Left kidney (tissue), 2 donors: ENCODE results near the gene ZNF629. TPM values are rescaled to one million over a fixed set of nuclear protein-coding genes. Genes with fewer than 3 reads are reported as not detected.

Source experiments
- DNase-seq: peaks from one replicate; pipeline ENCODE4 v3.0.0-alpha.2; 2013
- polyA plus RNA-seq: library from polyadenylated mRNA; unstranded; fragments of 120-200 nt; gene quantifications from one replicate; pipeline ENCODE4 v1.2.1, GENCODE V29; 2013; ENCODE audit not compliant: insufficient read length

Gene ZNF629
- polyA plus RNA-seq, 1 donor, result 27.6 TPM

DNA sequence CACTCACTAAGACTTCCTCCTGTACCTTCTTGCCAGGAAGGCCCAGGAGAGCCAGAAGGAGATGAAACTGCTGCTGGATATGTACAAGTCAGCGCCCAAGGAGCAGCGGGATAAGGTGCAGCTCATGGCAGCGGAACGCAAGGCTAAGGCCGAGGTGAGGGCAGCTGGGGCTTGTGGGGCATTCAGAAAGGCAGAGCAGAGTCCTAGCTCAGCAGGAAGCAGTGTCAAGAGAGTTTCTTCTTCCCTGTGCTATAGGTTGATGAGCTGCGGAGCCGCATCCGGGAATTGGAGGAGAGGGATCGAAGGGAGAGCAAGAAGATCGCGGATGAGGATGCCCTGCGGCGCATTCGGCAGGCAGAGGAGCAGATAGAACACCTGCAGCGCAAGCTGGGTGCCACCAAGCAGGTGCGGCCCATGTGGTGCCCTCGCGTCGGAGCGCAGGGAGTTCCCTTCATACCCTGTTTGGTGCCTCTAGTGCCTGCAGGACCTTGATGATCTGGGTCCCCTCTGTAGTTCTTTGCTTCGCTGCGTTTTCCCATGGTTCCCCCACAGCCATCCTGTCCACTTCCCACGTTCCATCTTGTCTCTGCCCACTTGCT, 18.3 kb downstream of the ZNF629 start:
- no peak for DNase-seq

DNA sequence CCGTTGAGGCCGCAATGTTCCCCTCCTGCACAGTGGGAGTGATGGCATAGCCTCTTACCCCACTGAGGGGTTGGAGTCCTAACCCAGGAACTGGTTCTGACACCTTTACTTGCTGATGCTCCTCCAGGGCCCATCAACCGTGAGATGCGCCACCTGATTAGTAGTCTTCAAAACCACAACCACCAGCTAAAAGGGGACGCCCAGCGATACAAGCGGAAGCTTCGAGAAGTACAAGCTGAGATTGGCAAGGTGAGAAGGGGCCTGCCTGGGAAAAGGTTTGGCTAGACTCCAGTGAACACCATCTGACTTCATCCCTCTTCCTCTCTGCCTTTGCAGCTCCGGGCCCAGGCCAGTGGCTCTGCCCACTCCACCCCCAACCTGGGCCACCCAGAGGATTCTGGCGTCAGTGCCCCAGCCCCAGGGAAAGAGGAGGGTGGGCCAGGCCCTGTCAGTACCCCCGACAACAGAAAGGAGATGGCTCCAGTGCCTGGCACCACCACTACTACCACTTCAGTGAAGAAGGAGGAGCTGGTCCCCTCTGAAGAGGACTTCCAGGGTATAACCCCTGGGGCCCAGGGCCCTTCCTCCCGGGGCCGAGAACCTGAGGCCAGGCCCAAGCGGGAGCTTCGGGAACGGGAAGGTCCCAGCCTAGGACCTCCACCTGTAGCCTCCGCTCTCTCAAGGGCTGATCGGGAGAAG, 19.1 kb downstream of the ZNF629 start:
- no peak for DNase-seq

DNA sequence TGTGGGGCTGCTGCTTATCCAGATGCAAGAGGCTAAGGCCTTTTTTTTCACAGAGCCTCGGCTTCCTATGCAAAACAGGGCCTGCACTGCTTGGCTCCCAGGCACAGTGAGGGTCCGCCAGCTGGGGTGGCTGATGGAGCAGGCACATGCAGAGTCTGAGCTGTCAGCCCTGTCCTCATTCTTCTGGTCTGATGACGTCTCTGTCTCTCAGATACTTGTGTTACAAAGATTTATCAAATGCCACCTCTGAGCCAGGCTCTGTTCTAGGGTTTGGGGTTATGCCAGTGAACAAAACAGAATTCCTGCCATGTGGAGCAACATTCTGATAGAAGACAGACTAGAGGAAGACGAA, 20.1 kb downstream of the ZNF629 start:
- no peak for DNase-seq

DNA sequence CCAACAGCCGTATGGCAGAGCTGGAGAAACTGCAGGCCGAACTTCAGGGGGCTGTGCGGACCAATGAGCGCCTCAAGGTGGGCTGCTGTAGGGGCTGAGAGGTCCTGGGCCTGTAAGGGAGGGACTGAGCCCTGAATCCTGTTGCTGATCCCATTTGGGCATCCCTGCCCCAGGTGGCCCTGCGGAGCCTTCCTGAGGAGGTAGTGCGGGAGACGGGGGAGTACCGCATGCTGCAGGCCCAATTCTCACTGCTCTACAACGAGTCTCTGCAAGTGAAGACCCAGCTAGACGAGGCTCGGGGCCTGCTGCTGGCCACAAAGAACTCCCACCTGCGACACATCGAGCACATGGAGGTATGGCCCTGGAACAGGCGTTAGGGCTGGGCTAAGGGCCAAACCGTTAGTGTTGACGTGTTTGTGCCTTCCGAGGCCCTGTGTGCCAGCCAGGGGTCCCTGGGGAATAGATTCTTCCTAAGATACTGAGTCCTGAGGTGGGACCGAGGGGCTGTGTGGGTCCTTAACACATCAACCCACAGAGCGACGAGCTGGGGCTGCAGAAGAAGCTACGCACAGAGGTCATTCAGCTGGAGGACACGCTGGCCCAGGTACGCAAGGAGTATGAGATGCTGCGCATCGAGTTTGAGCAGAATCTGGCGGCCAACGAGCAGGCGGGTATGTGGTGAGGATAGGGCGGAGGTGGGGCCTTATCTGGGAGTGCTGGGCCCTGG, 20.6 kb downstream of the ZNF629 start:
- no peak for DNase-seq

DNA sequence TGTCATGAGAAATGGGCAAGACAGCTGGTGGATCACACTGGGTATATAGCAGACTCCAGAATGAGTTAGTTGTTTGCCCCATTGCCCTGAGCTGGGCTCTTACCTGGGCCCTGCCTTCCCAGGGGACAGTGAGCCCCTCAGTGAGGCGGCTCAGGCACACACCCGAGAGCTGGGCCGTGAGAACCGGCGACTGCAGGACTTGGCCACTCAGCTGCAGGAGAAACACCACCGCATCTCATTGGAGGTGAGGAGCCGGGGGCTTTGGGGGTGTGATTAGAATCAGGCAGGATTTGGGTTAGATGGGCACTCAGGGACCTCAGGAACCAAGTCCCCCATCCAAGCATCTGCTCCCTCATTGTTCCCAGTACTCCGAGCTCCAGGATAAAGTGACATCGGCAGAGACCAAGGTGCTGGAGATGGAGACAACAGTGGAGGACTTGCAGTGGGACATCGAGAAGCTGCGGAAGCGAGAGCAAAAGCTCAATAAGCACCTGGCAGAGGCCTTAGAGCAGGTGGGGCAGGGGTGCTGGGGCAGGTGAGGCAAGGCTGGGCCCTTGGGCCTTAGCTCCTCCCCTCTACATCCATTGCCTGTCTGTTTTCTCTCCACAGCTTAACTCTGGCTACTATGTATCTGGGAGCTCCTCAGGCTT, 22.1 kb downstream of the ZNF629 start:
- no peak for DNase-seq

DNA sequence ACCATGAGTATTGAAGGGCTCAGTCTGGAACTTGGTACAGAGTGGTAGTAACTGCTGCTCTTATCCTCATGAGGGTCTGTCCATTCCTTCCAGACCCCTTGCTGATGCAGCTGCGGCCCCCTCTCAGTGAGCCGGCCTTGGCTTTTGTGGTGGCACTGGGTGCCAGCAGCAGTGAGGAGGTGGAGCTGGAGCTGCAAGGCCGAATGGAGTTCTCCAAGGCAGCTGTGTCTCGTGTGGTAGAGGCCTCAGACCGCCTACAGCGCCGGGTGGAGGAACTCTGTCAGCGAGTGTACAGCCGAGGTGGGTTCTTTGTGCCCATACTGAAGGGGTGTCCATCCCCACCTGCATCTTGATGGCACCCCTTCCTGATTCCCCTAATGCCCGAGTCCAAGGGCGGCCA, 22.9 kb downstream of the ZNF629 start:
- no peak for DNase-seq

DNA sequence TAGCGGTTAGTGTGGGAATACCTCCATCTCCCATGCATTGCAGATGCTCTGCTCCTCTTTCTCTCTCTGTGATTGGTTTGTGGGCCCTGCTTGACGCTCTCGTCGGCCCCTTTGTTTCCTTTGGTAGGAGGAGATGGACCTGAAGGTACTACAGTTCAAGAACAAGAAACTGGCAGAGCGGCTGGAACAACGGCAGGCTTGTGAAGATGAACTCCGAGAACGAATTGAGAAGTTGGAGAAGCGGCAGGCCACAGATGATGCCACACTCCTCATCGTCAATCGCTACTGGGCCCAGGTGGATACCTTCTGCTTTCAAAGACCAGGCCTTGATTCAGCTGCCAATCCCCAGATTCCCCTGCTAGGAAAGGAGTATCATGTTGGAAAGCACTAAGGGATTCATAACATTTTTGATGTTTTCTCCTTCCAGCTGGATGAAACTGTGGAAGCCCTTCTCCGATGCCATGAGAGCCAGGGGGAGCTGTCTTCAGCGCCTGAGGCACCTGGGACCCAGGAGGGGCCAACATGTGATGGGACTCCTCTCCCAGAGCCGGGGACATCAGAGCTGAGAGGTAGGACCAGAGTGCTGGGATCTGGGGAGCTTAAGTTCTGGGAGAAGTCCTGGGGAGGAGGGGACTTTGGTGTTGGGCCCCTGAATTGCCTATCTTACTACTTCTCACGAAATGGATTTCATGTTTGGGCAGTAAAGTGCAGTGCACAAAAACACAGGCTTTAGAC, 23.8 kb downstream of the ZNF629 start:
- no peak for DNase-seq

DNA sequence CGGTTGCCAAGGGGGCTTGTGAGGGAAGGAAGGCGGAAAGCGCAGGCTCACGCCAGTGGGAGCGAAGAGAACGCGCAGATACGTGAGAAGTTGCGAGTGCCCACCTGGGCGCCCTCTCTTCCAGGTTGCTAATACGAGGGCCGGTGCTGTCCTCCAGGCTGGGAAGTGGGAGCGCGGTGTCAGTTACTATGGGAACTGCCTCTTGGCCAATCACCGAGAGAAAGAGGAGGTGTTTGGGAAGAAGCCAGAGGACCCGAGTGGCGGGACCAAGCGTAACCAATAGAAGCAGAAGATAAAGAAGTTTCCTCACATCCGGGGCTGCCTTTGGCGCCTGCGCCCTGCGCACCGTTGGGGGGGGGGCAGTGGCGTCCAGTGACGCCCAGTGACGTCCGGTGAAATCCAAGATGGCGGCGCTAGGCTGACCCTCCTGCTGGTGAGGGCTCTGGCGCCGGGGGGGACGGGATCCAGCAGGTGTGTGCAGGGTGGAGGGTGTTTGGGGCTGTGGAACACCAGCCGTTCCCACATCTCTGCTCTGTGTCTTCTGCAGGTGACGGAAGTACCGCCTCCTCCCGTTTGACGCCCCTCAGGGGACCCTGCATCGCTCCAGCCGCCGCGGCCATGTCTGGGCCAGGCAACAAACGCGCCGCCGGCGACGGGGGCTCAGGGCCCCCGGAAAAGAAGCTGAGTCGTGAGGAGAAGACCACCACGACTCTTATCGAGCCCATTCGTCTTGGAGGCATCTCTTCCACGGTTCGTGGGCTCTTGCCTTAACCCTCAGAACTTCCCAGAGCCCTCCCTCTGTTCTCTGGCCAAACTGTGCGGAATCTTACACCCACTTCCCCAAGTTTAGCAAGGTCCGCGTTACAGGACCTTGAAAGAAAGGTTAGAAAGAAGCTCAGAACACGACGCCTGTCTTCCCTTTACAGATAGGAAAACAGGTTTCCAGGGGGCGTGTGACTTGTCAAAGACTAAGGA, 24.8 kb downstream of the ZNF629 start, which contains the start of the genes CFAP119 and RNF40:
Gene CFAP119 (minus strand): TSS at position 135 of the 975 bp plus-strand sequence. CDS start 314 bp downstream, outside the sequence.
Gene RNF40 (plus strand): TSS at position 395 of the 975 bp plus-strand sequence. CDS start 224 bp downstream, at position 619.
- peak; percentile 98 for DNase-seq

DNA sequence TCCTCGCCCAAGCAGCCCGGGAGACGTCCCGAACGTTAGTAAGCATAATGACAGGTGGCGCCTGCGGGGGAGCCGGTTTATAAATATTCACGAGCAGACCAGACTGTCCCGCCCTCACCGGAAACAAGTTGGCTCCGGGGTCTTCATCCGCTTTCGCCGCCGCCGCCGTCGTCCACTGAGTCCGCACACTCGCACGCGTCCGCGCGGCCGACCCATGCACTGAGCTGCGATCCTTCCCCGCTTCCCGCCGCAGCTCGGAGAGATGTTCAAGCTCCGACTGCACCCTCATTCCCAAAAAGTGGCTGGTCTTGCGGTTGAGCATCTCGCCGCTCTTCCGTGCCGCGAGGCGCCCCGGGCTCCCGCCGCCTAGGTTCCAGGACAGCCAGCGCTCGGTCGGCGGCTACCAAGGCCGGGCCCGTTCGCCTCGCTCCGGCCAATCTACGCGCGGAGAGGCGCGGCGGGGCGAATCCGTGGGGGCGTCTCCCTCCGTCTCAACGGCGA, 25.5 kb downstream of the ZNF629 start:
- no peak for DNase-seq

DNA sequence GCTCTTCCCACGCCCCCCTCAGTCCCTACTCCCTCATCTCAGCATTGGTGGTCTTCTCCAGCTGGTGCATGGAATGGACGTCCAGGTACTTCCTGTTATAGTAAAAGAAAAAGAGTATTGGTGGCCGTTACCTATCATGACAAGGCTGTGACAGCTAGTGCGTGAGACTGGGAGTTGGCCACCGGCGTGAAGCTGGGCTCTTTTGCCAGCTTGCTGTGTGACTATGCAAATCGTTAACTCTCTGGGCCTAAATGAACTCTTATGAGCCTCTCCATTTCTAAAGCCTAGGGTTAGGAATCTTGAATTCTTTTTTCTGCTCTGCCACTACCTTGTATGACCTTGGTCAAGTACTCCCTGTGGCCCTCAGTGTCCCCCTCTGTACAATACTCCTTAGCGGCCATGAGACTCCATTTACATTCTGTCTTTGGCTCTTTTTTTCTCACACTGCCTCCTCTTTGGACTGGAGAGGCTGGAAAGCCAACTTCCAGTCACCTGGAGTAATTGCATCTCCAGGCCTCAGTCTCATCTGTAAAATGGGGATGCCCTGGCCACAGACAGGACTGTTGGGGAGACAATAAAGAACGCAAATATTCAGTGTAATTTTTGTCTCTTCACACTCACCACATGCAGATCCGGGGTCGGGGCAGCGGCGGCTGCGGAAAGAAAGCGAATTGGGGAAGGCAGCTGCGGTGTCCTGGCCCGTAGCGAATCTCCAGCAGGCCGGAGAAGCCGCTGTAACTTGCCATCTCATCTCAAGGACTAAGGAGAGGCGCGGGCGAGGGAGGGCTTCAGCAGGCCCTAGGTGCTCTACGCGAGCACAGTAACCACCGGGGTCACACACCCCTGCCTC, 26.2 kb downstream of the ZNF629 start:
- DNase-seq, result no peak

DNA sequence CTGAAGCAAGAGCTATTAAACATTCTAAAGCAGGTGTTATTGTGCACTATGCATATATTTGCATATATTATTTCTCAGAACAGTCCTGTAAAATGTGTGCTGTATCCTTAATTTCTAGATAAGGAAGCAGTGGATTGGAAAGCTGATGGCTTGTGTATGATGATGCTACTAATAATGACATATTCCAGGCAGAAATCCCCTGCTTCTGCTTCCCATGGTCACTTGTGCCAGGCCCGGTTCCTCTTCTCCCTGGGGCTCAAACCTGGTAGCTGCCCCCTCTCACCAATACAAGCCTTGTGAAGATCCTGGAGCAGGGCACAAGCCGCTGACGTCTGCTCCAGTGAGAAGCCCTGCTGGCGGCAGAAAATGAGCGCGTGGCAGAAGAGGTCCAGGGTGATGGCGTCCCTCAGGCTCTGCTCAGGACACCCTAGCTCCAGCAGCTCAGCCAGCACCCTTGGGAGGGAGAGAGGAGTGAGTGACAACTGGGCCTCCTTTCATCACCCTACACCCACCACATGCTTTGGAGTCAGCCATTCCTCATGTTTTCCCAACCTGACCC, 26.9 kb downstream of the ZNF629 start:
- no peak for DNase-seq

DNA sequence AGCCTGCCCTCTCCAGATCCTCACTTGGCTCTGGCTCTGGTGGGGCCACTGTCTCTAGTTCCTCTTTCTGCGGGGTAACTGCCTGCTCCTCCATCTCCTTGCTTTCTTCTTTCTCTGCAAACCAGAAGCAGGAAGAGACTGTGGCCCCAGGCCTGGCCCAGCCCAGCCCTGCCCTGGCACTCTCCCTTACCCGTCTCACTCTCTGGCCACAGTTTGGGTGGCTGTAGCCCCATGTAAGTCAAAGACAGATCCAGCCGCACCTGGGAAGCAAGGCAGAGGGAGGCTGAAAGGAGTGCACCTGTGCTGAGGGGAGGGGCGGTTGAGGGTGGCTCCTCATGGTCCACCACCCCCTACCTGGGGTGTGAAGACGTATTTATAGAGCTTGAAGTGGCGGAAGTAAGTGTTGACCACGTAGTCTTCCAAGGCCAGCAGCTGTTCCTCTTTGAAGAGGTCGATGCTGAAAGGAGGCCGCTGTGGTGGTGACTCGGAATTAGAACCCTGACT, 28.0 kb downstream of the ZNF629 start:
- DNase-seq, result no peak

DNA sequence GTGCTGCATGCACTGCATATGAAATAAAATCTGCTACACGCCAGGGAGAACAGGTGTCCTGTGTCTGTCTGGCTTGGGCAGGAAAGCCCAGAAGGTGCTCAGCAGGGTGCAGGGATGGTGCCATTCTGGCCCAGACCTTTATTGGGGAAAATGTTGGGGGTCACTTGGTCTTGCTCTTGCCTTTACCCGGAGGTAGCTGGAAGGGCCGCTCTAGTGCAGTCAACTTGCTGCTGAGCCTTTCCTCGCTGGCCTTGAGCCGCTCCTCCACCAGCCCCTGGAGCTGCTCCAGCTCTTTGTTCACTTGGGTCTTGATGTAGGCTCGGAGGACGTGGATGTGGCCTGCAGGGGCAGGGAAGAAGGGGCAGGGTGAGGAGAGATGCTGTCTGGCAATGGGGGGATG, 29.7 kb downstream of the ZNF629 start:
- DNase-seq, result no peak

DNA sequence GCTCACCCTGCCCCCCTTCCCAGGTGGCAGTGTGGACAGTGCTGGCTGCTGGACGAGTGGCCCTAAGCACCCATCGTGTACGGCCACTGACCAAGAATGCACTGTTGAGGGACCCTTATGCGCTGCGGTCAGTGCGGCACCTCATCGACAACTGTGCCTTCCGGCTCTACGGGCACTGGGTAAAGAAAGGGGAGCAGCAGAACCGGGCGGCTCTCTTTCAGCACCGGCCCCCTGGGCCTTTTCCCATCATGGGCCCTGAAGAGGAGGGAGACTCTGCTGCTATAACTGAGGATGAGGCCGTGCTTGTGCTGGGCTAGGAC, 30.3 kb downstream of the ZNF629 start:
- no peak for DNase-seq

DNA sequence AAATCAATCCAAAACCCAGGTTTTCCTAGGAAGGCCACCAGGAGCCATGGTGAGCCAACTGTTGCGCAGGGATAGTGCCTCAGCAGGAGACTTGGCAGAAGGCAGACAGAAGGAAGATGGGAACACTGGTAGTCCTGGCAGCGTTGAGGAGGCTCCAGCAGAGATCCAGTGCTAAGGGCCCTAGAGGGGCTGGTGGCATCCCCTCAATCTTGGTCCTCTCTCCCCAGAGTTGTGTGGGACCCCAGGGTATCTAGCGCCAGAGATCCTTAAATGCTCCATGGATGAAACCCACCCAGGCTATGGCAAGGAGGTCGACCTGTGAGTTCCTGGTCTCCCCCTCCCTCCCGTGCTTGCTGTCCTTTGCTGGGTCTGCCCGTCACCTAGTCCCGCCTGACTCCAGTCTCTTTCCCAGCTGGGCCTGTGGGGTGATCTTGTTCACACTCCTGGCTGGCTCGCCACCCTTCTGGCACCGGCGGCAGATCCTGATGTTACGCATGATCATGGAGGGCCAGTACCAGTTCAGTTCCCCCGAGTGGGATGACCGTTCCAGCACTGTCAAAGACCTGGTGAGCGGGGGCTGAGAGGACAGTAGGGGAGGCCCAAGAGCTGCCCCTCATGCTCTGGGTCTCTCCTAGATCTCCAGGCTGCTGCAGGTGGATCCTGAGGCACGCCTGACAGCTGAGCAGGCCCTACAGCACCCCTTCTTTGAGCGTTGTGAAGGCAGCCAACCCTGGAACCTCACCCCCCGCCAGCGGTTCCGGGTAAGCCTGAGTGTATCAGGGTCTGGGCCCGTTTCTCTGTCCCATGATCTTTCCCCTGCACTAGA, 30.8 kb downstream of the ZNF629 start:
- DNase-seq, result no peak

DNA sequence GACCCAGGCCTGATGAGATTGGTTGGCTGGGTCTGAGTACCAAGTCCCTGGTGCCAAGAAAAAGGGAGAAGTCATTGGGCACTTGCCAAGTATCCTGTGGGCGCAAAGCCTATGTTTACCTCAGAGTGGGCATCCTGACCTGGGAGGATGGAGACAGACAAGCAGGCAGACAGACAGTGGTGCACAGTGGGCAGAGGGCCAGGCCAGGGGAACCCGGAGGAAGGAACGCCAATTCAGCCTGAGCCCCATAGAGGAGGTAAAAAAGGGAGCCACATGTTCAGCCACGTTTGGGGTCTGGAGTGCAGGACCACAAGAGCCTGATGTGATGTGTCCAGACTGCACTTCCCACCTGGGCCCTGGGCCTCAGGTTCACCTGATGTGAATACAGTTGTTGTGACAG, 33.4 kb downstream of the ZNF629 start:
- DNase-seq, result no peak

DNA sequence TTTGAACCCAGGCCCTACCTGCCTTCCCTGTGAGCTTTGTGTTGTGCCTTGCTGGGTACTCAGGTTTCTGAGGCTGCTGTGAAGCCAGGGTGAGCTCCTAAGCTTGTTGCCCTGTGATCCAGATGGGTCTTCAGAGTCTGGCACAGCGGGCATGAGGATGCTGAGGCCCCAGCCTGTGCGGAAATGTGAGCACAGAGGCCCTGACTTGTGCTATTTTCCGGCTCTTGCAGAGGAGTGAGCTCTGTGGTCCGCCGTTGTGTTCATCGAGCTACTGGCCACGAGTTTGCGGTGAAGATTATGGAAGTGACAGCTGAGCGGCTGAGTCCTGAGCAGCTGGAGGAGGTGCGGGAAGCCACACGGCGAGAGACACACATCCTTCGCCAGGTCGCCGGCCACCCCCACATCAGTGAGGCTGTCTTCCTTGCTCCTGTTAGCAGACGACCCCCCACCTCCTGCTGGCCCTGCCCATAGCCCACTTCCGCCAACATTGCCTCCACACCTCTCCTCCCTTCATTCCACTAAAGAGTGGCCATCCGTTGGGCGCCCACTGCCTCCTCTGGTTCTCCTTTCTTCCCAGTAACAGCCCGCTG, 36.0 kb downstream of the ZNF629 start:
- DNase-seq, result no peak

DNA sequence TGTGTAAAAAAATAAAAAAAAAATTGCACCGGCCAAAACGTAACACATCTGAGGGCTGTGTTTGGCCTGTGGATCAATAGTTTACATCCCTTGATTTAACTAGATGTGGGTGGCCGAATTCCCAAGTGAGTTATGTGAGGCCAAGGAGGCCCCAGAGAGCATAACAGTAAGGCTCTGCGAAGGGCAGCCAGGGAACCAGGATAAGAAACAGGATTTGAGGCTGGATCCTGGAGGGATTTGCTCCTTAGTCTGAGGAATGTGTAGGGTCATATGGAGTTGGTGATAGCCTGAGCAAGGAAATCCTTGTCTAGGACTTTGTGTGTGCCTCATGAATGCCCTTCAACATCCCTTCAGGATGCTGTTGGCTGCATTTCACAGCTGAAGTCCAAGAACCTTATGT, 36.8 kb downstream of the ZNF629 start:
- DNase-seq, result no peak
